Thyroid gland (tissue), 4 donors: Measurements from ENCODE around the gene SMIM35. TPM values are rescaled to one million over a fixed set of nuclear protein-coding genes. Genes with fewer than 3 reads are reported as not detected.

Source experiments
- DNase-seq, 2 donors: peaks; one replicate each; pipeline ENCODE4 v3.0.0-alpha.2; 2019
- H3K27ac ChIP-seq, 3 donors: fragments of 200-600 bp; sonication (generic); 1 replicate in 2 of 3; 2 replicates in 1 of 3; pipeline ENCODE4 v1.5.1; 2016 to 2019; ENCODE audit warnings: mild to moderate bottlenecking in 1 of 3, moderate library complexity in 1 of 3
- H3K27me3 ChIP-seq: fragments of 200-600 bp; sonication (generic); one replicate; pipeline ENCODE4 v1.5.1; 2019
- H3K36me3 ChIP-seq, 2 donors: fragments of 200-600 bp; sonication (generic); one replicate each; pipeline ENCODE4 v1.5.1; 2016 to 2019
- H3K4me1 ChIP-seq, 2 donors: fragments of 200-600 bp; sonication (generic); one replicate each; pipeline ENCODE4 v1.5.1; 2017 to 2019
- H3K4me3 ChIP-seq, 3 donors: fragments of 200-600 bp; sonication (generic); replicated peaks in 1 of 3; 1 replicate in 2 of 3; 2 replicates in 1 of 3; pipeline ENCODE4 v1.5.1; 2016; ENCODE audit warnings: mild to moderate bottlenecking in 1 of 3
- H3K9me3 ChIP-seq: fragments of 200-600 bp; sonication (generic); one replicate; pipeline ENCODE4 v1.5.1; 2017
- CTCF ChIP-seq, 6 experiments: fragments of 200-600 bp in 3 of 6; fragments of 450-650 bp in 3 of 6; sonication (generic) in 3 of 6; IDR thresholded peaks; one replicate each; pipeline ENCODE4 v1.5.1; 2016 to 2019; ENCODE audit warnings: antibody characterized with exemption in 6 of 6, mild to moderate bottlenecking in 2 of 6, inconsistent platforms in 1 of 6, moderate library complexity in 1 of 6
- POLR2A ChIP-seq, 2 donors: fragments of 450-650 bp; IDR thresholded peaks; one replicate each; pipeline ENCODE4 v1.6.1; 2017; ENCODE audit warnings: antibody characterized with exemption in 2 of 2, mild to moderate bottlenecking in 2 of 2, moderate library complexity in 1 of 2
- WGBS, 2 donors: methylation state at CpG; one replicate each; pipeline ENCODE4 v1.1.5; 2017; 5-methylcytosine and 5-hydroxymethylcytosine counted together
- intact Hi-C: fragments of 100-400 bp; cut with DNase I; formaldehyde crosslinking; loops from one replicate; pipeline ENCODE4 v1.15.1; 2023
- total RNA-seq, 4 donors: library from RNA; depleted of rRNA; stranded (reverse); fragments of >200 nt; gene quantifications; one replicate each; pipeline ENCODE4 v1.2.3, GENCODE V29; 2016

The SMIM35 gene
- total RNA-seq, 4 donors from 2014 or later, result not detected

- no peak for TF ChIP-seq CTCF (IDR thresholded peaks at IDR 0.05)
- no peak for TF ChIP-seq POLR2A (IDR thresholded peaks at IDR 0.05)
- Histone ChIP-seq H3K27ac (no peak overlapping the region), H3K27me3 (no peaks in the 10 kb centered on the region), H3K4me3 (no peak overlapping the region), H3K4me1 (no peaks in the 10 kb centered on the region), H3K36me3 (no peaks in the 10 kb centered on the region), H3K9me3 (no peaks in the 10 kb centered on the region)
- DNase-seq, result no peak
- WGBS, 2 donors, result 74 to 77% methylated on average over 1 of the region's 1 CpG
- intact Hi-C loops, result no loop called here
These were observed 126.4 kb downstream of the SMIM35 start for GRCh38 chr11:117960406-117960805.

DNA sequence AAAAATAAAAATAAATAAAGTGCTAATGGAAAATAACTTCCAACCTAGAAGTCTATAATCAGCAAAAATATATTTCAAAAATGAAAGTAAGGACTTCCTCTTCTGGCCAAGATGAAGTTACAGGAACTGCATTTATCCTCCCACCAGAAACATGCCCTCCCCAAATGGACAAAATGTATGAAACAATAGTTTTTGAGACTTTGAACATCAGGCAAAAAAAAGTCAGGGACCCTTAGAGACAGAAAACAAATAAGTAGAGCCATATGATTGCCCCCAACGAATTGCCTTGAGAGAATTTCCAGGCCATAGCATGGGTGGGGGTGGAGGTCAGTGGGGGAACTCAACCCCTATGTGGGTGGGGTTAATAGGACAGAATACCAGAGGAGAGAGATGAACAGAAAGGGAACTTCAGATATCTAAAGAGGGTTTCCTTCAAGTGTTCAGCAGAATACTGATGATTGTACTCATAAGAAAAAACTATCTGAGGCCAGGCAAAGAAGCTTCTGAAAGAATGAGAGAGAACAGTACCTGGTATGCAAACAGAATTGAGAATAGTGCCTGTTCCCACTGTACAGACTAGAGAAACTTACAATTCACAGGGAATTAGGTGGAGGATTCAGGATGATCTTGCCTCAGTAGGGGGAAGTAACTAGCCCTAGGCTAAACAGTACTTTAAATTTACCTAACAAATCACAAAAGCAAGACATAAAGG is 127.2 kb downstream of the SMIM35 start:
- TF ChIP-seq CTCF (IDR thresholded peaks at IDR 0.05) (no peak), POLR2A (IDR thresholded peaks at IDR 0.05) (no peak)
- WGBS, 2 donors, result 63 to 69% methylated on average over 1 of the region's 1 CpG
- Histone ChIP-seq H3K27me3 (no peaks in the 10 kb centered on the region), H3K36me3 (no peaks in the 10 kb centered on the region), H3K27ac (no peak overlapping the region), H3K4me1 (no peaks in the 10 kb centered on the region), H3K4me3 (no peak overlapping the region), H3K9me3 (no peaks in the 10 kb centered on the region)
- intact Hi-C loops, result no loop called here
- DNase-seq, result no peak

DNA sequence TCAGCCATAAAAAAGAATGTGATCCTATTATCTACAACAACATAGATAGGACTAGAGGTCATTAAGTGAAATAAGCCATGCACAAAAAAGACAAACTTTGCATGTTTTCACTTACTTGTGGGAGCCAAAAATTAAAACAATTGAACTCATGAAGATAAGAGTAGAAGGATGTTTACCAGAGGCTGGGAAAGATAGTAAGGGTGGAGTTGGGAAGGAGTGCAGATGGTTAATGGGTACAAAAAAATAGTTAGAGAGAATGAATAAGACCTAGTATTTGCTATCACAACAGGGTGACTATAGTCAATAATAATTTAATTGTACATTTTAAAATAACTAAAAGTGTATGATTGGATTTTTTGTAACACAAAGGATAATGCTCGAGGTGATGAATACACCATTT is 127.8 kb downstream of the SMIM35 start:
- Histone ChIP-seq H3K4me1 (no peaks in the 10 kb centered on the region), H3K36me3 (no peaks in the 10 kb centered on the region), H3K27ac (no peak overlapping the region), H3K9me3 (no peaks in the 10 kb centered on the region), H3K27me3 (no peaks in the 10 kb centered on the region), H3K4me3 (no peak overlapping the region)
- WGBS, 2 donors, result 94 to 99% methylated on average over 1 of the region's 1 CpG
- TF ChIP-seq CTCF (IDR thresholded peaks at IDR 0.05) (no peak), POLR2A (IDR thresholded peaks at IDR 0.05) (no peak)
- DNase-seq, result no peak
- intact Hi-C loops, result no loop called here

Other genes with a start within 250 kb of the SMIM35 start
- gene FXYD6, start 210.3 kb downstream of the SMIM35 start, total RNA-seq, result 100 to 1,000 TPM in 2 of 4 donors, 10 to 100 TPM in 2; 34.2 to 143 (median 88.6) TPM
- 10 to 100 TPM in 3 of 4 donors, 1 to 10 TPM in 1; 8.5 to 24.3 (median 13.0) TPM for gene TMPRSS13, start 157.6 kb downstream of the SMIM35 start, total RNA-seq
- 10 to 100 TPM in 3 of 4 donors, 1 to 10 TPM in 1; 5.3 to 21.9 (median 10.6) TPM for gene IL10RA, start 100.6 kb downstream of the SMIM35 start, total RNA-seq
- 1 to 10 TPM in 2 of 4 donors, under 1 TPM in 1, not detected in 1; 0.83 to 1.5 (median 1.1) TPM for gene TMPRSS4, start 9.9 kb downstream of the SMIM35 start, total RNA-seq
- 10 to 100 TPM in 2 of 4 donors, 1 to 10 TPM in 2; 5.5 to 15.7 (median 10.5) TPM for gene SCN4B, start 65.9 kb upstream of the SMIM35 start, total RNA-seq
- under 1 TPM; 0.13 to 0.83 (median 0.31) TPM for gene SCN2B, start 89.7 kb upstream of the SMIM35 start, total RNA-seq
- 1 to 10 TPM; 2.2 to 3.1 (median 2.6) TPM for gene JAML, start 138.0 kb upstream of the SMIM35 start, total RNA-seq
- 10 to 100 TPM in 3 of 4 donors, 1 to 10 TPM in 1; 6.9 to 15.3 (median 12.3) TPM for gene MPZL3, start 165.4 kb upstream of the SMIM35 start, total RNA-seq
- gene MPZL2, start 177.3 kb upstream of the SMIM35 start, total RNA-seq, result 10 to 100 TPM; 40.3 to 92.7 (median 76.1) TPM
- 1 to 10 TPM; 3.0 to 4.3 (median 3.3) TPM for gene CD3E, start 217.8 kb upstream of the SMIM35 start, total RNA-seq